Measurements from ENCODE around the gene GLIPR2. TPM values are rescaled to one million over a fixed set of nuclear protein-coding genes. Genes with fewer than 3 reads are reported as not detected.
A peak's percentile ranks its signal among the peaks of the same experiment; 100 is the strongest.

Gene GLIPR2
- polyA plus RNA-seq, 3 donors: 213 to 528 (median 520) TPM

GRCh38 chr9:36154331-36154952 lies 17.9 kb downstream of the GLIPR2 start:
- intact Hi-C loops (cut with micrococcal nuclease): loop anchor here in 1 of 2 donors (5.0 kb wide), 1 partner anchor 52 kb away; no protein-coding TSS in a partner anchor
- Histone ChIP-seq H4K20me1 (ENCODE audit: insufficient read depth, low read length) (peaks cover under 1% of the 10 kb centered on the region), H3K4me2 (replicated peaks; ENCODE audit: extremely low read depth, low read length, poor library complexity, severe bottlenecking) (peak overlapping the region; percentile 40), H3K79me2 (ENCODE audit: insufficient read depth, low read length) (peaks cover 45% of the 10 kb centered on the region), H3K27ac (ENCODE audit: low read depth in 1 of 2, low read length in 2 of 2) (peak overlapping the region; percentile 97 to 99), H3K4me1 (ENCODE audit: control insufficient read depth in 1 of 2, insufficient read depth in 2 of 2, low read length in 2 of 2) (peaks cover 81 to 83% of the 10 kb centered on the region in 2 donors), H3K9ac (ENCODE audit: insufficient read depth, low read length, poor library complexity, severe bottlenecking) (peak overlapping the region; percentile 52), H3K4me3 (replicated peaks in 1 of 3; ENCODE audit: low read depth in 2 of 3, low read length in 3 of 3) (peak overlapping the region in 1 of 3 experiments; percentile 1), H3K9me3 (replicated peaks in 1 of 2; ENCODE audit: control insufficient read depth in 1 of 2, insufficient read depth in 1 of 2, low read length in 2 of 2) (no peaks in the 10 kb centered on the region), H3K36me3 (replicated peaks in 1 of 2; ENCODE audit: control insufficient read depth in 1 of 2, insufficient read depth in 2 of 2, low read length in 2 of 2) (peaks cover 28 to 36% of the 10 kb centered on the region in 2 donors), H2AFZ (ENCODE audit: insufficient read depth, low read depth, low read length, poor library complexity, severe bottlenecking) (no peak overlapping the region), H3K27me3 (ENCODE audit: control insufficient read depth in 2 of 2, insufficient read depth in 2 of 2, low read length in 2 of 2) (no peaks in the 10 kb centered on the region)
- TF ChIP-seq, protein P1, sequence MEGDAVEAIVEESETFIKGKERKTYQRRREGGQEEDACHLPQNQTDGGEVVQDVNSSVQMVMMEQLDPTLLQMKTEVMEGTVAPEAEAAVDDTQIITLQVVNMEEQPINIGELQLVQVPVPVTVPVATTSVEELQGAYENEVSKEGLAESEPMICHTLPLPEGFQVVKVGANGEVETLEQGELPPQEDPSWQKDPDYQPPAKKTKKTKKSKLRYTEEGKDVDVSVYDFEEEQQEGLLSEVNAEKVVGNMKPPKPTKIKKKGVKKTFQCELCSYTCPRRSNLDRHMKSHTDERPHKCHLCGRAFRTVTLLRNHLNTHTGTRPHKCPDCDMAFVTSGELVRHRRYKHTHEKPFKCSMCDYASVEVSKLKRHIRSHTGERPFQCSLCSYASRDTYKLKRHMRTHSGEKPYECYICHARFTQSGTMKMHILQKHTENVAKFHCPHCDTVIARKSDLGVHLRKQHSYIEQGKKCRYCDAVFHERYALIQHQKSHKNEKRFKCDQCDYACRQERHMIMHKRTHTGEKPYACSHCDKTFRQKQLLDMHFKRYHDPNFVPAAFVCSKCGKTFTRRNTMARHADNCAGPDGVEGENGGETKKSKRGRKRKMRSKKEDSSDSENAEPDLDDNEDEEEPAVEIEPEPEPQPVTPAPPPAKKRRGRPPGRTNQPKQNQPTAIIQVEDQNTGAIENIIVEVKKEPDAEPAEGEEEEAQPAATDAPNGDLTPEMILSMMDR (IDR thresholded peaks at IDR 0.05): no peak
- WGBS (ENCODE audit: insufficient coverage): 0% methylated on average over 2 of the region's 11 CpGs
- Mint-ChIP-seq H3K4me3 (peak overlapping the region; percentile 48 to 76), H3K27me3 (ENCODE audit: low read depth in 3 of 3) (peaks cover 0 to 2% (median 0%) of the 10 kb centered on the region in 3 donors), H3K36me3 (peaks cover 59 to 80% of the 10 kb centered on the region in 2 donors), H3K27ac (peak overlapping the region; percentile 92 to 100 (median 99)), H3K9me3 (peaks cover 0 to 3% (median 0%) of the 10 kb centered on the region in 7 donors), H3K4me1 (peaks cover 70% of the 10 kb centered on the region)
- DNase-seq: peak; percentile 83 to 97 (median 88)

DNA sequence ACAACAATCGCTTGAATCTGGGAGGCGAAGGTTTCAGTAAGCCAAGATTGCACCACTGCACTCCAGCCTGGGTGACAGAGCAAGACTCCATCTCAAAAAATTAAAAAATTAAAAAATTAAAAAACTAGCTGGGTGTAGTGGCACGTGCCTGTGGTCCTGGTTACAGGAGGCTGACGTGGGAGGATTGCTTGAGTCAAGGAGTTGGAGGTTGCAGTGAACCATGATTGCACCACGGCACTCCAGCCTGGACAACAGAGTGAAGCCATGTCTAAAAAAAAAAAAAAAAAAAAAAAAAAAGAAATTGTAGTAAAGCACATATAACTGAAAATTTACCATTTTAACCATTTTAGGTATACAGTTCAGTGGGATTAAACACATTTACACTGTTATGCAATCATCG lies 19.6 kb downstream of the GLIPR2 start:
- H3K27ac Mint-ChIP-seq: peak overlapping the region in 5 of 7 donors; percentile 84 to 100 (median 100)

More for the DNA sequence above, 19.6 kb downstream of the GLIPR2 start:
- Histone ChIP-seq H3K4me3 (replicated peaks in 1 of 3; ENCODE audit: low read depth in 2 of 3, low read length in 3 of 3) (no peak overlapping the region), H3K9ac (ENCODE audit: insufficient read depth, low read length, poor library complexity, severe bottlenecking) (no peak overlapping the region), H3K79me2 (ENCODE audit: insufficient read depth, low read length) (peaks cover 44% of the 10 kb centered on the region), H3K36me3 (replicated peaks in 1 of 2; ENCODE audit: control insufficient read depth in 1 of 2, insufficient read depth in 2 of 2, low read length in 2 of 2) (peaks cover 30 to 42% of the 10 kb centered on the region in 2 donors), H2AFZ (ENCODE audit: insufficient read depth, low read depth, low read length, poor library complexity, severe bottlenecking) (no peak overlapping the region), H3K9me3 (replicated peaks in 1 of 2; ENCODE audit: control insufficient read depth in 1 of 2, insufficient read depth in 1 of 2, low read length in 2 of 2) (no peaks in the 10 kb centered on the region), H3K27ac (ENCODE audit: low read depth in 1 of 2, low read length in 2 of 2) (peak overlapping the region in 1 of 2 donors; percentile 40), H3K4me1 (ENCODE audit: control insufficient read depth in 1 of 2, insufficient read depth in 2 of 2, low read length in 2 of 2) (peaks cover 65 to 71% of the 10 kb centered on the region in 2 donors), H3K4me2 (replicated peaks; ENCODE audit: extremely low read depth, low read length, poor library complexity, severe bottlenecking) (no peak overlapping the region), H4K20me1 (ENCODE audit: insufficient read depth, low read length) (no peaks in the 10 kb centered on the region), H3K27me3 (ENCODE audit: control insufficient read depth in 2 of 2, insufficient read depth in 2 of 2, low read length in 2 of 2) (no peaks in the 10 kb centered on the region)
- no peak for DNase-seq
- intact Hi-C loops (cut with micrococcal nuclease): no loop called here
- Mint-ChIP-seq H3K4me3 (no peak overlapping the region), H3K9me3 (peaks cover 0 to 3% (median 0%) of the 10 kb centered on the region in 7 donors), H3K36me3 (peaks cover 61 to 82% of the 10 kb centered on the region in 2 donors), H3K27me3 (ENCODE audit: low read depth in 3 of 3) (peaks cover 0 to 2% (median 0%) of the 10 kb centered on the region in 3 donors), H3K4me1 (peaks cover 53% of the 10 kb centered on the region)
- TF ChIP-seq, protein P1 (IDR thresholded peaks at IDR 0.05): no peak
- 100% methylated on average over 1 of the region's 6 CpGs for whole genome bisulfite sequencing (ENCODE audit: insufficient coverage)
